H4 (cell line): ENCODE data around the gene DHX58. TPM values are rescaled to one million over a fixed set of nuclear protein-coding genes. Genes with fewer than 3 reads are reported as not detected.
A peak's percentile ranks its signal among the peaks of the same experiment; 100 is the strongest.

ENCODE experiments used
- DNase-seq: peaks from one replicate; pipeline ENCODE4 v3.0.0-alpha.2; 2015; ENCODE audit warnings: low spot score
- total RNA-seq: library from RNA; depleted of rRNA; stranded (reverse); fragments of >200 nt; shearing (Covaris generic); gene quantifications from 2 replicates; pipeline ENCODE4 v1.2.3, GENCODE V29; 2014

Gene DHX58
- total RNA-seq, 1 experiment from 2014 or later = 7.5 TPM

DNA sequence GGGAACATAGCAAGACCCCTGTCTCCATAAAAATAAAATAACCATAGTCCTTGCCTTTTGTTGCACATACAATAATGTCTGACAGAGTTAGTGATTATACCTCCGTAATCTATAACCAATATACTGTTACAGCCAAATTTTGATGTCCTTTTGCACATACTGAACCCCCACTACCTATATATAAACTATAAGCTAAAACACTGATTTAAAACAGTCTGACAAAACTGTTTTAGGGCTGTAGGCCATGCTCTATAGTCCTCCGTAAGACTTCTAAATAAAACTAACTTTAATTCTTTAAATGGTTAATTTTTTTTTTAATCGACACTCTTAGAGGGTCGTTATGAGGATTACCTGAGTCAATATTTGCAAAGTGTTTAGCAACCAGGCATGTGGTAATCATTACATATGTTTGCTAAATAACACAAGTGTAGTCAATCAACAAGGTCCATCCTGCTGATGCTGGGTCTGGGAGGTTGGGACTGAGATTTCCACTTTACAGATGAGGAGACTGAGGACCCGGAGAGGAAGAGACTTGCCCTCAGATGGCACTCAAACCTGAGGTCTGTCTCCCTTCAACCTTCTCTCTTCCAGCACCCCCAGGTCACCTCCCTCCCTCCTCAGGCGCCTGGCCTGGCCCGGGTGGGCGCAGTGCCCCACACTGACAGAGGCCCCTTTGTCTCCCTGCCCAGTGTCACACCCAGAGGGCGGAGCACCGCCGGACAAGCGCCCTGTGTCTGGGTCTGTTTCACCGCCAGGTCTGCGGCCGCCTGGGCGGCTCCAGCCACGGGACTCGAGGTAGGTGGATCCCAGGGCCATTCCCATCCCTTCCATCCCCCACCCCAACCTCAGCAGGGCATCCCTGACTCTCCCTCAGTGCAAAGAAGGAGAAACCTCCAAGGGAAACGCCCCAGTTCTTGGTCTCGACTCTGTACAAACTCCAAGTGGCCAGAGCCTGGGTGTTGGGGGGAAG lies 24.5 kb downstream of the DHX58 start:
- no peak for DNase-seq

DNA sequence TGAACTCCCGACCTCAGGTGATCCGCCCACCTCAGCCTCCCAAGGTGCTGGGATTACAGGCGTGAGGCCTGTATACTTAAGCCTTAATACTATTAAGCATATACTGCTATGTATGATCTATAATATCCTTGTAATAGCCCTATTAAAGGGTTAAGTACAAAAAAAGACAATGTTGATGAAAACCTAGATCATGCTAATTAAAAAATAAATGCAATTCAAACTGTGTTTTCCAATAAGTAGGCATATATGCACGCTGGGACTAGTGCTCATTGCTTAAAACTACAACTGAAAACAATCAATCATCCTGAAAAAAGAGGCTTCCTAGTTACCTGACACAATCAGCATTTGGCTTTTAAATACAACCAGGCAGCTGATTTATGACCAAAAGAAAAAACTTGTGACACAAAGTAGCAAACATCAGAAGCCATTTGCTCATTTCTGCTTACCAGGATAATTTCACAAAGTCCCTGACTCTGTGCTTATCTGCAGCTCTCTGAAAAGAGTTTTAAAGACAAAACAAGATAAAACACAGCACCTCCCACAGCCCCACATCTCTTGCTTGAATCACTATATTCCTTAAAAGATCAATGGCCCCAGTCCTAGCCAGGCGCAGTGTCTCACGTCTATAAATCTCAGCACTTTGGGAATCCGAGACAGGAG lies 25.3 kb downstream of the DHX58 start:
- DNase-seq = no peak

DNA sequence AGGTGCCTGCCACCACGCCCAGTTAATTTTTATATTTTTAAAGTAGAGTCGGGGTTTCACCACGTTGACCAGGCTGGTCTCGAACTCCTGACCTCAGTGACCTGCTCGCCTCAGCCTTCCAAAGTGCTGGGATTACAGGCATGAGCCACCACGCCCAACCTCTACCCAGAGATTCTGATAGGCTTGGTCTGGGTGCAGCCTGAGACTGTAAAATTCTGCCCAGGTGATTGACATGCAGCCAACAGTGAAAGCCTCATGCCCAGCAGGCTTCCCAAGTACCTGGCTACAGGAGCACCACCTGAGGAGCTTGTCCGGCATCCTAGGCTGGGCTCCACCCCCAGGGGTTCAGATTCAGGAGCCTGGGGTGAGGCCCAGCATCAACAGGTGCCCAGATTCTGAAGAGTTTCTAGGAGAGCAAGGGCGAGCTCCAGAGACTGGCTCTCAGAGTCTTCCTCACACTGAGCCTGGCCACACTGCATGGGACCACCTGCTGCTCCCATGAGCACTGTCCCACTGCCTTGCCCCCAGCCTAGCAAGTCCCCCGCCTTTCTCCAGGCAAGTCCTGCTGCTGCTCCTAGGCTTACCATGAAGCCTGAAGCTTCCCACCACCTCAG lies 30.9 kb downstream of the DHX58 start:
- no peak for DNase-seq

DNA sequence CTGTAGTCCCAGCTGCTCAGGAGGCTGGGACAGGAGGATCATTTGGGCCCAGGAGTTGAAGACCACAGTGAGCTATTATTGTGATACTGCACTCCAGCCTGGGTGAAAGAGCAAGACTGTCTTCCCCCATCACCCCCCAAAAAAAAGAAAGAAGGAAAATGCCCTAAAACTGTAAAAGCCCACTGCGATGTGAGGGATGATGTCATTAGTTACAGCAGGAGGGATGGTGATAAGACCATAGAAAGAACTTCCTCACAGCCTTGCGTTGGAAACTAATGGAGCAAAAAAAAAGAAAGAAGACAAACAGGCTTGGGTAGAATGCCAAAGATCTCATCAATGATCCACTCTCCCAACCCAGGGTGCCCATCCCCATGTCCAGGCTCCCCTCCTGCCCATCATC lies 33.0 kb downstream of the DHX58 start:
- DNase-seq = no peak

DNA sequence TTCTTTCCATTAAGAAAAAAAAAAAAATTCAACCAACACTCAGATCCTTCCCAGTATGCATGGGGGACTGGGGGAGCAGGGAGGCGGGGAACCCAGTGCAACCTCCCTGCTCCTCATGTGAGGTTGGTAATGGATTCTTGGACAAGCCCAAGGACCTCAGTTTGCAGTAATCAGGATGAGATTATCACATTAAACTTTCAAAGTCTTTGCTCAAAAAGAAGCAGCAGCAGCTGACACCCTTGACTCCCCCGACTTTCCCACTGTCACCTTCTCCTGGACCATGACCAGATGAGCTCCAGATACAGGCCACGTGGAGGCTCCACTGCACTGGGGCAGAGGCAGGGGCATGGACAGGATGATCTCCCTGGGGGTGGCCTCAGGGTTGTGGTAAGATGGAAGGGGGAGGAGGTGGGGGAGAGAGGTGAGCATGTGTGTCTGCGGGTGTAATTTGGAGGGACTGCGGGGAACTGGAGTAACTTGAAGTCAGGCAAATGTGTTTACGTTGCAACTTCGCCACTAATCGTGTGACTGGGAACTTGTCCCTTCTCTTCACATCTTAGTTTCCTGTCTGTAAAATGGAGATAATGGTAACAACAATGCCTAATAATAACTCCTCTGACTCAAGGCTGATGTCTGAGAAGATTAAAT lies 34.0 kb downstream of the DHX58 start:
- DNase-seq = no peak

DNA sequence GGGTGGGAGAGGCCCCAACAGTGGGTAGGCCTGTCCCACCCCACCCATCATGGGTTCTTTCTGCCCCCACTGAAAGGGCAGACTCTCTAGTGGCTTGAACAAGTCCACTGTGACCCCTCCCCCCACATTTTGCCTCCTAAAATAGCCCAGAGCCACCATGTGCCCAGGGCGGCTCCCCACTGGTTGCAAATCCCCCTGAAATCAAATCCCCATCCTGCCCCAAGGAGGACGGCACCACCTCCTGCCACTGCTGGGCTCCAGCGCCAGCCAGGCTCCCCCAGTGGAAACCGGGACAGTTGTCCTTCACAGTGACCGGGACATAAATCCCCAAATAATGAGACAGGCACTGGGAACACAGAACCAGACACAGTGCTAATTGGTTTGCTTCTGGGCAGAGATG lies 34.8 kb downstream of the DHX58 start:
- DNase-seq = no peak

DNA sequence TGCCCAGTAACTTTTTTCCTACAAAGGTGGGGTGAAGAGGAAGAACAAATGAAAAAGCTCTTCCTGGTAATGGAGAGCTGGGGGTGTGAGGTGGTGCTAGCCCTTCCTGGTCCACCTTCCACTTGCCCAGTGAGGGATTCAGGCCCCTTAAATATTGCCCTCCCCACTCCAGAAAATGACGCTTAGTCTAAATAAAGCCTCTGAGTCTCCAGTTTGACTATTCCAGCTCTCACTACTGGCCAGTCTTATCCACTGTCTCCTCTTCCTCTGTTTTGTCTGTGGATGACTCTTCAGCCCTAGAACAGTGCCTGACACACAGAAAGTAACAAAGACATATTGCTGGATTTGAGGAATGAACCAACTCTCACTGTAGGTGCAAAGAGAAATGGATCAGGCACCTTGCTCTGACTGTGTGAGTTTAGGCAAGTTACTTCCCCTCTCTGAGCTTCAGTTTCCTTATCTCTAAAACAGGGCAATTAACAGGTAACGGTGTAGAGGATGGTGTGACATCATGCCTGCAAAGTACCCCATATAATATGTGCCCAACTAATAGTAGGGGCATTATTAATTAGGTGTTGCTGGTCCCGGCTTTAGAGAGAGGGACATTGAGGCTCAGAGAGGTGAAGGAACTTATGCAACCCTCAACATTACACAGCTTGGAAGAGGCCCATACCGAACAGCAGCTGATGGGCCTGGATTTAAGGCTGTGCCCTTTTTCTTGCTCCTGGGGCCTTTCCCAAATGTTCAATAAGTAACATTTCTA lies 35.5 kb downstream of the DHX58 start:
- DNase-seq = no peak

DNA sequence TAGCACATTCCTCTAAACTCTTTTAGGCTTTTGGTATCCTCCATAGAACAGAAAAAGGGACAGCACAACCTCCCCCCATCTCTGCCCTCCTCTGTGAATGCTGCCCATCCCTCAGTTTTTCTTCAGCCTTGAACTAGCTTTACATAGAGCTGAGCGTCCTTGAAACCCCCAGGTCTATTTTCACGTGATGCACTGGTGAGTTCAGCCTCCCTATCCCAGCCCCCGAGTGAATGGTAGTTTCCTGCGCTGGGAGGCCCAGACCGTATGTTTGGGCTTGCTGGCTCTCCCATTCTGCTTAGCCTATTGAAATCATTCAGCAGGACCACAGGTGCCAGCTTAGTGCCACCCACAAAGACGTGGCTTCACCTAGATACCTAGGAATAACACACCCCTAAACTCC lies 36.7 kb downstream of the DHX58 start:
- DNase-seq = no peak

DNA sequence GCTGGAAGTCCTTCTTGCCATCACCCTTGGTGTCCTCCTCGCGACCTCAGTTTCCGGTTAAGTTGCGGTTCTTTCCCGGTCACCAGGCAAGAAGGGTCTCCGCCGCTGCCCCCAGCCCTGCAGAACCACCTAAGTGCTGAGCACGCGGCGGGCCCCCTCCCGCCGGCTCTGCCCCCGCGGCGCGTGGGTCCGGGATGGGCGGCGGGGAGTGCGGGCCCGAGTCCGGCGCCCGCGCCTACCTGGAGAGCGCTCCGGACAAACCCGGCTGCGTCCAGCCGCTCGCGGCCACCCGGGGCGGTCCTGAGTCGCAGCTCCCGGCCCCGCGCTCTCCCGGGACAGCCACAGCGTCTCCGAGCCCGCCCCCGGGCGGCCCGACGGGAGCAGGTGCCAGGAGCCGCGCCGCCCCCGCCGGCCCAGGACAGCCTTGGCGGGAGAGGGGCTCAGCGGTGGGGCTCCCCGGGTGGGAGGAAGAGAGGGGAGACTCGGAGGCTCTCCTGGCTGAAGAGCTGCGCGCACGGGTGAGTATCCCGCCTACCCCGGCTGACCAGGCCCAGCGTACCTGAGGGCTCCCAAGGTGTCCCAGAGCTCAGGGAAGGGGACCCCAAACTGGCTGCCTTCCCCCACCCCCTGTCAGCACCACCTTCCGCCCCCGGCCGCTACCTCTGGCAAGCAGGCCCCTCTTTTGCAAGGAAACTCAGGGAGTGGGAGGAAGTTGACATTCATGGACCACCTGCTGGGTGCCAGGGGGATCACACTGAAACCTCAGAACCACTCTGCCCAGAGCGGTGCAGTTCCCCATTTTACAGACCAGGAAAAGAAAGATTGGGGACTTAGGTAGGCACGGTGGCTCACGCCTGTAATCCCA lies 40.0 kb downstream of the DHX58 start:
- no peak for DNase-seq

DNA sequence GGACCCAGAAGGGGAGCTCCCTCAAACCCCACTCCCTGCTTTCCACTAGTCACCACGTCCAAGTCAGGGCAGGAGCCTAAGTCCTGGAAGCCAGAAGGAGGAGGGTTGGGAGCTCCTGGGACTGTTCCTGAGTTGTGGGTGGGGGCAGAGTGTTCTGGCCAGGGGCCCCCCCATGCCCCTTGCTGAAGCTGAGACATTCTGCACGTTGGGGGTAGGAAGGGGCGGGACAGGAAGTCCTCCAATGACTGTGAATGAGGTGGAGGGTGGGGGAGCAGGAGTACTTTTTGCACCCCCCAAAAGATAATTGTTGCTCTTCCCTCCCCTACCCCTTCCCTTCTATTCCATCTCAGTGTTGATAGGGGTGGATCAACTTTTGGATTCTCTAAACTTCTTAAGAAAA lies 40.7 kb downstream of the DHX58 start:
- DNase-seq = no peak

DNA sequence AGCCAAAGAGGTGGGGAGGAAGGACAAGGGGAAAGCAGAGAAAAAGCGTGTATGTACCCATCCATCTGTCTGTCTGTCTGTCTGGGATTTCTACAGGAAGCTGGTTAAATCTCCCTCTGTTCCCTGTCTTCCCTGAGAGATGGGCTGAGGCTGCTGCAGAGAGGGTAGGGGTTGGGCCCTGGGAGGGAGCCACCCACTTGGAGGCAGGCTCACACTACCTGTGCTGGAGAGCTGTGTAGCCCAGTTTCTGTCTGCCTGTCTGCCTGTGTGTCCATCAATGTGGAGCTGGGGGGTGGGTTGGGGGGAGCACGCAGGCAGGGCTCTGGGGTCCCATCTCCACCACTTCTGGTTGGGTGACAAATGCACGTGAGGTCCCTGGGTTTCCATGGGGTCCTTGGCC lies 43.5 kb downstream of the DHX58 start:
- DNase-seq = no peak

DNA sequence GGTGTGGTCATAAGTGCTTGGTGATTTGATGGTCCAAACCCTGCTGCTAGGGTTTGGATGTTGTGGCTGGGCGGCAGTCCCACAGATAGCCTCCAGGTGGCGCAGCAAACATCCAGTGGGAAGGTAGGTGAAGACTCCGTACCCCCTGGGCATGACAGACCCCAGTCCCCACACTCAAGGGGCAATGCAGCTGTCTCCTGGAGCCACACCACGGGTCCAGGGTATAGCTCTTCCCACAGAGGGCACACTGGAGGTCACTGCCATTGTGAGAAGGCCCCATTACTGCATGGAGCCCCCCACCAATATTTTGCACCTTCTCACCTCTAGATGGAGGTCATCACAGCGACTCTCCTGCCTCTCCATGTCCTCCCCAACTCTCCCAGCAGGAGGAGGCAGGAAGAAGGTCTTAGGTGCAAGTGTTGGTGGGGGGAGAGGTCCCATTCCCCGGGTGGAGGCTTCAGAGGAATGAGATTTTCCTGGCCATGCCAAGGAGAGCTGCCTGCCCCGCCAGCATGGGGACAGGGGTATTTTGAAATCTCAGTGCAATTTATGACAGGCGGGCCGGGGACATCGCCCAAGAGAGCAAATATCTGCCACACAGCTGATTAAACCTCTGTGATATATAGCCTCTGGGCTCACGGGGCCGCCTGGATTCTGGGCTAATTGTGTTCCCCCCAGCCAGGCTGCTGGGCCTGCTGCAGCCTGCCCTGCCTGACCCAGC lies 45.0 kb downstream of the DHX58 start:
- DNase-seq = peak; percentile 34

DNA sequence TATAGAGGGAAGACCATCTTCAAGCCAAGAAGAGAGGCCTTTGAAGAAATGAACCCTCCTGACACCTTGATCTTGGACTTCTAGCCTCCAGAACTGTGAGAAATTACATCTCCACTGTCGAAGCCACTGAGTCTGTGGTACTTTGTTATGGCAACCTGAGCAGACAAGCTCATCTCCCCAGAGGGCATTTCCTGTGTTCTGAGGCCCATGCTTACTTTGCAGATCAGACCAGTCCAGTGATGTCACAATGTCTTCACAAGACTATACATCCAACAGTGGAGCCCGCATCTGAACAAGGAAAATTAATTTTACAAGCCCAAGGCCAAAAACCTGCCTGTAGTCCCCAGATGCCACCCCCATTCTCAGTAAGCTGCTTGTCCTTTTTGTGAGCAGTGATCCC lies 47.3 kb downstream of the DHX58 start:
- no peak for DNase-seq

DNA sequence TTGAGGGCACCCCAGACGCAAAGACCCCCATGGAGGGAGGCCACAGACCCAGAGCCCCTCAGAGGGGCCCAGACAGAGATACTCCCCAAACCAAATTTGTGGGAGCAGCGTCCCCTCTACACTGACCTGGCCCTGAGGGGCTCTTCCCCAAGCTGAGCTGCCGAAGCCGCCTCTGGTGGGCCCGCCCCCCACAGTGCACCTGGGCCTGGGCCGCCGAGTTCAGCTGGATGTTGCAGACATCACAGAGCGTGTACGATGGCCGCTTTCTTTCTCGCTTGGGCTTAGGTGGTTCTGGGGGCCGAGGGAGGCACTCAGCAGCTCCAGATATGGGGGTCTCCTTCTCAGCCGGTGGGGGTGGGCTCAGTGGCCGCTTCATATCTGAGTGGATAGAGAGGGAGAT lies 49.8 kb downstream of the DHX58 start:
- DNase-seq = no peak

DNA sequence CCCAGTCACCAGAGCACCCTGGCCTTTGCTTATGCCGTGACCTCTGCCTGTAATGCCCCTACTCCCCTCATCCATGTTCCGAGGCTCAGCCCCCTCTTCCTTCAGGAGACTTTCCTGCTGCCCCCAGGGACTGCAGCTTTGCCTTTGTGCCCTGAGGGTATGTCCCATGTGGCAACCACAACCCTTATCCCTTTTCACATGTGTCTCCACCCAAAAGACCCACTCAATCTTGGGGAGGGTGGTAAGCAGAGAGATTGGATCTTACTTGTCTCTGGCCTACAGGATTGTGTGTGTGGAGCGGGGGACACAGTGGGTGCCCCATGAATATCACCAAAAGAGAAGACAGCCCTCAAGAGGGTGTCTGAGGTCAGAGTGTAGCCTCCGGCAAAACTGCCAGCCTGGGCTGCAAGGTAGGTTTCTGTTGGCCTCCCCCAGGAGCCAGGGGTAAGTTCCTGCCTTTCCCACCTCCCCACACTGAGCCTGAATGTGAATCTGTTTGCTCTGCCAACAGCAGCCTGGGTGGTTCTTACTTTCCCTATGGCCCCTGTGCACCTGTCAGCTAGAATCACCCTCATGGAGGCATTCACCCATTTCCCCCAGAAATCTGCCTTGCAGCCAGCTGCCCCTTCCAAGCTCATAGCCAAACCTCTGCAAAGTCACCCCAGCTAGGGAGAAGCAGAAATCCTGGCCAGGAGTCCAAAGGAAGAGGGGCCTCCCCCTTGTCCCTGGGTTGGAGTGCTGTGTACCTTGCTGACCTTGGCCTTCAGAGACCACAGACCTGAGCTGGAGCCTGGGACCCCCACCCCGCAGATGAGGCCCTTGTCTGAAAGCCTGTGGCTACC lies 50.6 kb downstream of the DHX58 start:
- DNase-seq = no peak

DNA sequence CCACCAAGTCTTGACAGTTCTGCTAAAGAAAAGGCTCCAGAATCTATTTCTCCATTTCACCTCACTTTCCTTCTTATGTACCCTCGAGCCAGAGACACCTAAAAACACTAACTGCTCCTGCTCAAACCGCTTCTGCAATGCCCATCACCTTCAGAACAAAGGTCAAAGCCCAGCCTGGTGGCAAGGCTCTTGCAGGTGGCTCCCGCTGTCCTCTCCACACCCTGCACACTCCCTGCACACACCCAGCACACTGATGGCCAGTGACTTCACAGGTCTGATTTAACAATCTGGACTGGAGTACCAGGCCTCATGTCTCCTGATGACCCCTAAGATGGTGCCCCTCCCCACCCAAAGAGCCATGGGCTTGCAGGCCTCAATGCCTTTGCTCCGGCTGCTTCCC lies 52.3 kb downstream of the DHX58 start:
- no peak for DNase-seq

DNA sequence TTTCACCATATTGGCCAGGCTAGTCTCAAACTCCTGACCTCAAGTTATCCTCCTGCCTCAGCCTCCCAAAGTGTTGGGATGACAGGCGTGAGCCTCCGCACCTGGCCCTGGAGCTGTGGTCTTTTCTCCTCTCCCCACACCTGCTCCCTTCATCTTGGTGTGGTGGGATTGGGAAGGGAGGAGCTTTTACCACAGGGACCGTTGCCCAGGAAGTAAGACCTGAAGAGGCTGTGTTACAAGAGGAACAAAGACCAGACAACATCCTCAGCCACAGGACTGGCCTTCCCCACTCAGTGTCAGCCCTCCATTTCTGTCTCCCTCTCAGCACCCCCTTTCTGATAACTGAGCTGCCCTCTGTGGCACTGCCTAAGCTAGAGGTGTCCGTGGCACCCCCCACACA lies 52.7 kb downstream of the DHX58 start:
- no peak for DNase-seq

DNA sequence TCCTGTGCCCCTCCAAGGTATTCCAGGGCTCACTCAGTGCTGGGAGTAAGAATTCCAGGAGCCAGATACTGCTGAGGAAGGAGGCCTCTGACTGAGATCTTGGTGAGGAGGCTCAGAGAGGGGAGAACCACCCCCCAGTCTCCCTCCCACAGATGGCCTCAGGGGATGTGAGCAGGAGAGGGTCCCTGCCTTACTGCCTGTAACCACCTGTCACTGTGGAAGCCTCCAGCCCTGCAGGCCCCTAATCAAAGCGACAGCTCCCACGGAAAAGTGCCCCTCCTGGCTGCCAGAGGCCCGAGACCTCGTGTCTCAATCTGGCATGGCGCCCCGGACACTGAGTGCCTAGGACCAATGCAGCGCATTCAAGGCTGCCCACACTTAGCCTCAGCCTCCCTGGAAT lies 54.5 kb downstream of the DHX58 start:
- DNase-seq = no peak

DNA sequence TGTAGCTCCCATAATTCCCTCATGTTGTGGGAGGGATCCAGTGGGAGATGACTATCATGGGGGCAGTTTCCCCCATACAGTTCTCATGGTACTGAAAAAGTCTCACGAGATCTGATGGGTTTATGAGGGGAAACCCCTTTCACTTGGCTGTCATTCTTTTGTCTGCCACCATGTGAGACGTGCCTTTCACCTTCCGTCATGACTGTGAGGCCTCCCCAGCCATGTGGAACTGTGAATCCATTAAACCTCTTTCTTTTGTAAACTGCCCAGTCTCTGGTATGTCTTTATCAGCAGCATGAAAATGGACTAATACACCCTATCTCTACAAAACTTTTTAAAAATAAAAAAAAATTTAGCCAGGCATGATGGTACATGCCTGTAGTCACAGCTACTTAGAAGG lies 55.9 kb downstream of the DHX58 start:
- DNase-seq = no peak
